Measurements from ENCODE around the gene DAND5.
"Not testable (repeated sequence)": the region's sequence is repeated elsewhere in the genome, so short reads cannot be mapped to it uniquely, and the experiment has no call there.

The DAND5 gene

DNA sequence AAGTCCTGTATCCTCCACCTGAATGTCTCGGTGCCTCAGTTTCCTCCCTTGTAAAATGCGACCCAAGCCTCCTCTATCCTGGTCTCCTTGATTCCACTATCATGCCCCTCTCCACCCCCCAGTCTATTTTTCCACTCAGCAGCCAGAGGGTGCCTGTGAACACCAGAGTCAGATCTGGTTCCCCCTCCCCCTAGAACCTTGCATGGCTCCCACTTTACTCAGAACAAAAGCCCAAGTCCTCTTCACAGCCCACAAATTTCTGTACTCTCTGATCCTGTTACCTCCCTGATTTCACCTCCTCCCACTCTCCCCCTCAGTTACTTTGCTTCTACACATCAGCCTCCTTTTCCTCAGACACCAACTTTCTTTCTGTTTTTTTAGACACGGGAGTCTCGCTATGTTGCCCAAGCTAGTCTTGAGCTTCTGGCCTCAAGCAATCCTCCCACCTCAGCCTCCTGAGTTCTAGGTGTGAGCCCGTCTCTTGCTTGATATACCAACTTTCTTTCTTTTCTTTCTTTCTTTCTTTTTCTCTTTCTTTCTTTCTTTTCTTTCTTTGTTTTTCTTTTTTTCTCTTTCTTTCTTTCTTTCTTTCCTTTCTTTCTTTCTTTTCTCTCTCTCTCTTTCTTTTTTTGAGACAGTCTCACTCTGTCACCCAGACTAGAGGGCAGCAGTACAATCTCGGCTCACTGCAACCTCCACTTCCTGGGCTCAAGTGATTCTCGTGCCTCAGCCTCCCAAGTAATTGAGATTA is 869 bp downstream of the DAND5 start:
- no peaks in the 10 kb centered on the region for H3K36me3 Mint-ChIP-seq (ENCODE audit: low read depth)
- no peaks in the 10 kb centered on the region for H3K9me3 Mint-ChIP-seq
- no peak overlapping the region for H3K4me3 Mint-ChIP-seq
- H3K27ac Mint-ChIP-seq = no peak overlapping the region
- H3K4me1 Mint-ChIP-seq (ENCODE audit: low read depth) = peaks cover under 1% of the 10 kb centered on the region
- H3K27me3 Mint-ChIP-seq (ENCODE audit: low read depth) = peaks cover 5% of the 10 kb centered on the region

DNA sequence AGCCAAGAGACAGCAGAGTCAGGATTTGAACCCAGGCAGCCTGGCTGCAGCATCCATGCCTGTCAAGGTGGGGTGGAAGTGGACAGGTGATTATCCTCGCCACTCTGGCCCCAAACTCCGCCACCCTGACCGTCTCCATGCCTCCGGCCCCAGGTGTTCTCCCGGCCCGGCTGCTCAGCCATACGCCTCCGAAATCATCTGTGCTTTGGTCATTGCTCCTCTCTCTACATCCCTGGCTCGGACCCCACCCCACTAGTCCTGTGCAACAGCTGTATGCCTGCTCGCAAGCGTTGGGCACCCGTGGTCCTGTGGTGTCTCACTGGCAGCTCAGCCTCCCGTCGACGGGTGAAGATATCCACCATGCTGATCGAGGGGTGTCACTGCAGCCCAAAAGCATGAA is 3.9 kb downstream of the DAND5 start:
- H3K36me3 Mint-ChIP-seq (ENCODE audit: low read depth) = no peaks in the 10 kb centered on the region
- H3K4me3 Mint-ChIP-seq = no peak overlapping the region
- H3K4me1 Mint-ChIP-seq (ENCODE audit: low read depth) = no peaks in the 10 kb centered on the region
- H3K27ac Mint-ChIP-seq = no peak overlapping the region
- no peaks in the 10 kb centered on the region for H3K9me3 Mint-ChIP-seq
- H3K27me3 Mint-ChIP-seq (ENCODE audit: low read depth) = peaks cover 17% of the 10 kb centered on the region

DNA sequence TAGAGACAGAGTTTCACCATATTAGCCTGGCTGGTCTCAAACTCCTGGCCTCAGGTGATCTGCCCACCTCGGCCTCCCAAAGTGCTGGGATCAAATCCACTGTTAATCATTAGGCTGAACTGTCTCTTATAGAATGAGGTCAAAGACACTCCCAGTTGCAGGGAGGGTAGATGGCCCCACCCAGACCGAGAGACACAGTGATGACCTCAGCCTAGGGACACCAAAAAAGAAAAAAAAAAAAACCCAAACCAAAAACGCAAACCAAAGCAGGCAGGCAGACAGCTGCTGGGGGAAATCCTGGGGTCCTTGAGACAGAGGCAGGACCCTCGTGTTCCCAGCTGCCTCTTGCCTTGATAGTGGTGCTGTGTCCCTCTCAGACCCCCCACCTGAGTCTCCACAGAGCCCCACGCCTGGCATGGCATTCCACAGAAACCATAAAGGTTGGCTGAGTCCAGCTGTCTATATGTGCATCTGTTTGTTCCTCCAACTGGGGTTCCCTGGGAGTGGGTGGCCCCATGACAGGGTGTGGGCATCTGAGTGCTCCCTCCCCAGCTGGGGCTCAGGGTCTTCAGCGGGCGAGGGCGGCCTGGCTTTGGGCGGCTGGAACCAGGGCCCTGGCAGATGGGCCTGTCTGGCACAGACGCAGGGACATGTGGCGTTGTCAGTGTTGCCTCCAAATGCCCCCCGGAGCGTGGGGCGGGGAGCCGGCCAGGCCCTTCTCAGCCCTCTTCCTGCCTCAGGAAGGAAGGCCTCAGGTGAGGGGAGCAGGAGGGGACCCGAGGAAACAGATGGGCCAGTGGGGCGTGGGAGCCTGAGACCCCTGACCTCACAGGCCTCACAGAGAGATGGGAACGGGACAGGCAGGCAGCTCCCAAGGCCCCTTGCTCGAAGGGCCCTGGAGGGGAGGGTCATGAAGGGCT is 5.2 kb downstream of the DAND5 start:
- H3K27ac Mint-ChIP-seq = no peak overlapping the region
- H3K36me3 Mint-ChIP-seq (ENCODE audit: low read depth) = no peaks in the 10 kb centered on the region
- H3K9me3 Mint-ChIP-seq = no peaks in the 10 kb centered on the region
- H3K4me3 Mint-ChIP-seq = no peak overlapping the region
- H3K4me1 Mint-ChIP-seq (ENCODE audit: low read depth) = no peaks in the 10 kb centered on the region
- peaks cover 17% of the 10 kb centered on the region for H3K27me3 Mint-ChIP-seq (ENCODE audit: low read depth)

DNA sequence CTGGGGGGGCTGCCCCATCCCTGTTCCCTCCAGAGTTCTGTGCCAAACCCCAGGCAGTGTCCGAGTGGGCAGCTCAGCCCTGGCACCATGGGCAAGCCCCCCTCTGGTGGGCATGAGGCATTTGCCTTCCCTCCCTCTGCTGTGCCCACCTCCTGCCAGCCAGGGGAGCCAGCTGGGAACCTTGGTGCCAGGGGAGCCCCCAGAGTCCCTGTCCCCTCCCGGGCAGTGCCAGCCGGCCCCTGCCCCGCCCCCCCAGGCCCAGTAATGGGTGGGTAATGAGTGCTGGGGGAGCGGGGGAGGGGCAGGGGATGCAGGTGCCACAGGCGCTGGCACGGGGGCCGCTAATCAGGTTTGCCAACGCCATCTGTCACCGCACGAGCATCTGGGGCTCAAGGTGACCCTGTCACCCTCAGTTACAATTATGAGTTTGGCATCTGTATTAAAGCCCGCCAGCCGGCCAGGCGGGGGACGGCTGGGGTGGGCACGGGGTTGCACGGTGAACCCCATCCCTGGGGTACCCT is 5.9 kb downstream of the DAND5 start:
- Mint-ChIP-seq H3K27ac (no peak overlapping the region), H3K4me1 (ENCODE audit: low read depth) (no peaks in the 10 kb centered on the region), H3K27me3 (ENCODE audit: low read depth) (peaks cover 13% of the 10 kb centered on the region), H3K9me3 (no peaks in the 10 kb centered on the region), H3K36me3 (ENCODE audit: low read depth) (no peaks in the 10 kb centered on the region), H3K4me3 (no peak overlapping the region)

DNA sequence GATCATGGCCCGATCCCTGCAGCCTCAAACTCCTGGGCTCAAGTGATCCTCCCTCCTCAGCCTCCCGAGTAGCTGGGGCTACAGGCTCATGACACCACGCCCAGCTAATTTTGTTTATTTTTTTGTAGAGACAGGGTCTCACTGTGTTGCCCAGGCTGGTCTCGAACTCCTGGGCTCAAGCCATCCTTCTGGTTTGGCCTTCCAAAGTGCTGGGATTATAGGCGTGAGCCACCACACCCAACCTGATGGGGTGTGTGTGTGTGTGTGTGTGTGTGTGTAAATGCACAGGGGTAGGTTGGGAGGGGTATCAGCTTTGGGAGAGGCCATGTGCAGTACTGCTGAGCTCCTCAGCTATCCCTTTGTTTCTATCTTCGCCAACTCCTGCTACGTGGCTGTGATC is 6.7 kb downstream of the DAND5 start:
- not testable (repeated sequence) for H3K27ac Mint-ChIP-seq; H3K9me3 Mint-ChIP-seq; H3K4me1 Mint-ChIP-seq (ENCODE audit: low read depth); H3K36me3 Mint-ChIP-seq (ENCODE audit: low read depth); H3K4me3 Mint-ChIP-seq
- H3K27me3 Mint-ChIP-seq (ENCODE audit: low read depth) = peaks cover 11% of the 10 kb centered on the region

DNA sequence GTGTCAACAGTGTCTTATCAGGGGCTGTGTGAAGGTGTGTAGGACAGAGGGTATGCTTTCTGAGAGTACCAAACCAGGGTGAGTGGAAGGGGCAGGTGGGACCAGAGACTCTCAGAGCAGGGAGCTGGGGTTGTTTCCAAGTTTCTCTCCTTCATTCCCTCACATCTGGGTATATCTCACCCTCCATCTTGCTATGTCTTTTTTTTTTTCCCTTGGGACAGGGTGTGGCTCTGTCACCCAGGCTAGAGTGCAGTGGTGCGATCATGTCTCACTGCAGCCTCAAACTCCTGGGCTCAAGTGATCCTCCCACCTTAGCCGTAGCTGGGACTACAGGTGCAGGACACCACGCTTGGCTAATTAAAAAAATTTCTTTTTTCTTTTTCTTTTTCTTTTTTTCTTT is 10.6 kb downstream of the DAND5 start:
- Mint-ChIP-seq H3K9me3 (no peaks in the 10 kb centered on the region), H3K4me3 (no peak overlapping the region), H3K36me3 (ENCODE audit: low read depth) (no peaks in the 10 kb centered on the region), H3K4me1 (ENCODE audit: low read depth) (no peaks in the 10 kb centered on the region), H3K27me3 (ENCODE audit: low read depth) (peaks cover 11% of the 10 kb centered on the region), H3K27ac (no peak overlapping the region)

DNA sequence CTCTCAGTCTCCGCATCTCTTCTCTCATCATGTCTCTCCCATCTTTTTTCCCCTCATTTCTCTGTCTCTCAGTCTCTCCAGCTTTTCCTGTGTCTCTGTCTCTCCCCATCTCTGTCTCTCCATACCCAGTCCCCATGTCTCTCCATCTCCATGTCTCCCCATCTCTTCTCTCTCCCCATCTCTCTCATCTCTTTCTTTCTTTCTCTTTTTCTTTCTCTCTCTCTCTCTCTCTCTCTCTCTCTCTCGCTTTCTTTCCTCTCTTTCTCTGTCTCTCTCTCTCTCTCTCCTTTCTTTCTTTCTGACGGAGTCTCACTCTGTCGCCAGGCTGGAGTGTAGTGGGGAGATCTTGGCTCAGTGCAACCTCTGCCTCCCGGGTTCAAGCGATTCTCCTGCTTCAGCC is 13.3 kb downstream of the DAND5 start:
- Mint-ChIP-seq H3K36me3 (ENCODE audit: low read depth) (no peaks in the 10 kb centered on the region), H3K27me3 (ENCODE audit: low read depth) (peaks cover 13% of the 10 kb centered on the region), H3K4me1 (ENCODE audit: low read depth) (no peaks in the 10 kb centered on the region), H3K4me3 (no peak overlapping the region), H3K27ac (no peak overlapping the region), H3K9me3 (no peaks in the 10 kb centered on the region)

DNA sequence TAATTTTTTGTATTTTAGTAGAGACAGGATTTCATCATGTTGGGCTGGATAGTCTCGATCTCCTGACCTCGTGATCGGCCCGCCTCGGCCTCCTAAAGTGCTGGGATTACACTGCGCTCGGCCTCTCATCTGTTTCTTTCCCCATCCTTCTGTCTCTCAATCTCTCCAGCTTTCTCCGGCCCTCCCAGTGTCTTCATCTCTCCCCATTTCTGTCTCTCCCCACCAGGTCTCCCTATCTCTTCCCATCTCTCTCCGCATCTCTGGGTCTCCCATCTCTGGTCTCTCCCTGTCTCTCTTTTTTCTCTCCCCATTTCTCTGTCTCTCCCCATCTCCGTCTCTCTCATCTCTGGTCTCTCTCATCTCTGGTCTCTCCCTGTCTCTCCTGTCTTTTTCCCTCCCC is 13.7 kb downstream of the DAND5 start:
- H3K4me1 Mint-ChIP-seq (ENCODE audit: low read depth) = no peaks in the 10 kb centered on the region
- no peaks in the 10 kb centered on the region for H3K9me3 Mint-ChIP-seq
- no peak overlapping the region for H3K27ac Mint-ChIP-seq
- peaks cover 9% of the 10 kb centered on the region for H3K27me3 Mint-ChIP-seq (ENCODE audit: low read depth)
- no peaks in the 10 kb centered on the region for H3K36me3 Mint-ChIP-seq (ENCODE audit: low read depth)
- no peak overlapping the region for H3K4me3 Mint-ChIP-seq

DNA sequence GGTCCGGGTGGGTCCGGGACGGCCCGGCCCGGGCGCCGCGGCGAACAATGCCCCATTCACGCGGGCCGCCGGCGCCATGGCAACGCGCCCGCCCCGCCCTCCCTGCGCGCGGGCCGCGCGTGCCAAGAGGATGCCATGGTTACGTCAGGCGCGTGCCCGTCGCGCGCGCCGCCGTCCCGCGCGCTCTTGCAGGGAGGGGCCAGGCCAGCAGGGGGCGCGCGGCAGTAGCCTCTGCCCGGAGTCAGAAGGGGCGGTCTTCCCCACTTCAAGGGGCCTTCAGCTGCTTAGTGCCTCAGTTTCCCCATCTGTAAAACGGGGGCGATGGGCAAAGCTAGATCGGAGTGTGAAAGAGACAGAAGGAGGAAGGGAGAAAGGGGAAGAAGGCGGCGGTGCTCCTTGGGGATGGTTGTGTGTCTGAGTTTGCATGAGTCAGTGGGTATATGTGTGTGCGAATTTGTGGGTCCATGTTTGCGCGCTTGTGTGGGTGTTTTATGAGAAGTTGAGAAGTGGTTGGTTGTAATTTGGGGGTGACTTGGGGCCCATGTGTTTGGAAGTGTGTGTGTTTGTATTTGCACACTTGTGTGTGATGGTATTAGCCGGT is 14.3 kb downstream of the DAND5 start:
- Mint-ChIP-seq H3K36me3 (ENCODE audit: low read depth) (no peaks in the 10 kb centered on the region), H3K27ac (no peak overlapping the region), H3K9me3 (no peaks in the 10 kb centered on the region), H3K4me3 (no peak overlapping the region), H3K27me3 (ENCODE audit: low read depth) (peaks cover 8% of the 10 kb centered on the region), H3K4me1 (ENCODE audit: low read depth) (no peaks in the 10 kb centered on the region)

DNA sequence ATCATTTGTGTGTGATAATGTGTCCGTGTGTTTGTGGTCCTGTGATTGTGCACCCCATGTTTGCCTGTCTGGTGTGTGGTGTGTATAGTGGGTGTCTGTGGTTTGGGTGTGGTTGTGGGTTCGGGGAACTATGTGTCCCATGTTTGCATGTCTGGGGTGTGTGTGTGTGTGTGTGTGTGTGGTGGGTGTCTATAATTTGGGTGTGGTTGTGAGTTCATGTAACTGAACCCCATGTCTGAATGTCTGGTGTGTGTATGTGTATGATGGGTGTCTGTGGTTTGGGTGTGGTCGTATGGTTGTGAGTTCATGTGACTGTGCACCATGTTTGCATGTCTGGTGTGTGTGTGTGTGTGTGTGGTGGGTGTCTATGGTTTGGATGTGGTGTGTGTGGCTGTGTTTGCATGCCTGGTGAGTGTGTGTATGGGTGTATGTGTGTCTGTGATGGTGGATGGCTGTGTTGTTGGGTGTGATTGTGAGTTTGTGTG is 14.8 kb downstream of the DAND5 start:
- H3K36me3 Mint-ChIP-seq (ENCODE audit: low read depth) = no peaks in the 10 kb centered on the region
- peaks cover 8% of the 10 kb centered on the region for H3K27me3 Mint-ChIP-seq (ENCODE audit: low read depth)
- no peak overlapping the region for H3K27ac Mint-ChIP-seq
- no peaks in the 10 kb centered on the region for H3K4me1 Mint-ChIP-seq (ENCODE audit: low read depth)
- H3K9me3 Mint-ChIP-seq = no peaks in the 10 kb centered on the region
- no peak overlapping the region for H3K4me3 Mint-ChIP-seq

DNA sequence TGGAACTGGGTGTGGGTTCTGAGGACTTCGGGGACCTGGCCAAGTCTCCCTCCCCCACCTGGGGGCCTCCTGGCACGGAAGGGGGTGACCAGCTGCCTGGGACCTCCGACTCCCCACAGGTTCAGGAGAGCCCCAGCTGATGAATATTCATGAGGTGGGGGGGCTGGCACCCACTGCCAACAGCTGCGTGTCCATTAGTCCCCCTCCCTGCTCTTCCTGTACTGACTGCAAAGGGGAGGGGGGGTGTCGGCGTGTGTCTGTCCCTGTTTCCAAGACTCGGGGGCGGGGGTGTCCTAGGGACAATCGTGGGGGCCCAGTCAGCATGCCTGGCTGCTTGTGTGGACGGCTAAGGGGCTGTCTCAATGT is 15.3 kb downstream of the DAND5 start:
- Mint-ChIP-seq H3K9me3 (no peaks in the 10 kb centered on the region), H3K36me3 (ENCODE audit: low read depth) (no peaks in the 10 kb centered on the region), H3K27ac (no peak overlapping the region)

DNA sequence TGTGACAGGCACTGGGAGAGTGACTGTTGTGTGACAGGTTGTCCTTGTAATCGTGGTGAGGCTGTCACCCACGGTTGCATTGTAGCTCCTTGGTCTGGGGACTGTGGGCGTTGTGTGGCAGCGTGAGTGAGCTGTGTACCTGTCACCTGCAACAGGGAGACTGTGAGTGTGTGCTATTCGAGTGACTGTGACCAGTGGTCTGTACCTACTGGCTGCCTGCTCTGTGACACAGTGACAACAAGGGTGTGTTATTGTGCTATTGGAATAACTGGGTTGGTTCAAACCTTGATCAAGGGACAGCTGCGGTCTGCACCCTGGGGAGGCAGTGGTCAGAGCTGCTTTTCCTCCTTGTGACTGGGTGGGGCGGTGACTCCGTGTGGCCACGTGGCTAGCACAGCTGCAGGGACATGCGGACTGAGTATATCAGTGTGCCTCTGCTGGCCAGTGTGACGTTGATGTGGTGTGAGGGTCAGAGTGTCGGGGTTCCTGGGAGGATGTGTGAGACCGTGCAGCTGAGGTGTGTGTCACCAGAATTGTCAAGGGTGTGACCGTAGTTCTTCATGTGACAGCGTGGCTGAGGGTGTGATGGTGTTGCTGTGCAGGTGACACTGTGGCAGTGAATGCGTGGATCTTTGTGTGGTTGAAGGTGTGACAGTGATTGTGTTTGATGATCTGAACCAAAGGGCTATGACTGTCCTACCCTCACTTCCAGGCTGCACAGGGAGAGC is 15.8 kb downstream of the DAND5 start:
- no peak overlapping the region for H3K4me3 Mint-ChIP-seq
- no peaks in the 10 kb centered on the region for H3K9me3 Mint-ChIP-seq
- peaks cover 8% of the 10 kb centered on the region for H3K27me3 Mint-ChIP-seq (ENCODE audit: low read depth)

More for the DNA sequence above, 15.3 kb downstream of the DAND5 start:
- Mint-ChIP-seq H3K27me3 (ENCODE audit: low read depth) (peaks cover 8% of the 10 kb centered on the region), H3K4me1 (ENCODE audit: low read depth) (no peaks in the 10 kb centered on the region), H3K4me3 (no peak overlapping the region)

DNA sequence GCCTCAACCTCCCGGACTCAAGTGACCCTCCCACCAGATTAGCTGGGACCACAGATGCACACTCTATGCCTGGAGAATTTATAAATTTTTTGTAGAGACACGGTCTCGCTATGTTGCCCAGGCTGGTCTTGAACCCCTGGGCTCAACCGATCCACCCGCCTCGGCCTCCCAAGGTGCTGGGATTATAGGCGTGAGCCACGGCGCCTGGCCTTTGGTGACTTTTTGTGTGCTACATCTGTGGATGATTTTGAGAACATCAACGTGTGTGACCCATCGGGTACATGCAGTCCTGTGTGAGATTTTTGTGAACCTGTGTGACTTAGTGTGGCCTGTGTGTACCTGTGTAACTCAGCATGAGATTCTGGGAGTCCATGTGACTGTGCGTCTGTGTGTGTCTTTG is 17.4 kb downstream of the DAND5 start:
- no peaks in the 10 kb centered on the region for H3K9me3 Mint-ChIP-seq
- H3K27ac Mint-ChIP-seq = no peak overlapping the region
- H3K36me3 Mint-ChIP-seq (ENCODE audit: low read depth) = no peaks in the 10 kb centered on the region
- H3K4me1 Mint-ChIP-seq (ENCODE audit: low read depth) = no peaks in the 10 kb centered on the region
- peaks cover 16% of the 10 kb centered on the region for H3K27me3 Mint-ChIP-seq (ENCODE audit: low read depth)
- H3K4me3 Mint-ChIP-seq = no peak overlapping the region

More for the DNA sequence above, 15.8 kb downstream of the DAND5 start:
- H3K27ac Mint-ChIP-seq = no peak overlapping the region
- H3K36me3 Mint-ChIP-seq (ENCODE audit: low read depth) = no peaks in the 10 kb centered on the region
- no peaks in the 10 kb centered on the region for H3K4me1 Mint-ChIP-seq (ENCODE audit: low read depth)

DNA sequence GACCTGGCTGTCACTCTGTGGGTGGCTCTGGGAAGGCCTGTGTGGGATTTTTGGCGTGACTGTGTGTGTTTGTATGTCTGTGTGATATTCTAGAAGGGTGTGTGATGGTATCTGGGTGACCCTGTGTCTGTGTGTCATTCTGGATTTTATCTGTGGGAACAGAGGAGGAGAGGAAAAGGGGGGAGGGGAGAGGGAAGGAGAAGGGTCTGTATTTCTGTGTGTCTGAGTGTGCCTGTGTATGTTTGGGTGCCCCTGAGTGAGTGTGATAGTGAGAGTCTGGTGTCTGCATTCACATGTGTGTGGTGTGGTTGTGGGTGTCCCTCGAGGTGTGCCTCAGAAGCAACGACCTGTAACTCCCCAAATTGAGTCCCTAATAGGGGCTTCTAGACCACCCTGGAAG is 17.8 kb downstream of the DAND5 start:
- Mint-ChIP-seq H3K27ac (no peak overlapping the region), H3K27me3 (ENCODE audit: low read depth) (peaks cover 16% of the 10 kb centered on the region)

More for the DNA sequence above, 17.8 kb downstream of the DAND5 start:
- Mint-ChIP-seq H3K36me3 (ENCODE audit: low read depth) (no peaks in the 10 kb centered on the region), H3K4me3 (no peak overlapping the region), H3K9me3 (no peaks in the 10 kb centered on the region), H3K4me1 (ENCODE audit: low read depth) (no peaks in the 10 kb centered on the region)
